Activated naive CD4-positive, alpha-beta T cell treated with anti-CD3 and anti-CD28 coated beads, Interleukin-2, amount 50 U/mL, for 72 hours (primary cell): ENCODE results near the gene SMCO1. TPM values are rescaled to one million over a fixed set of nuclear protein-coding genes. Genes with fewer than 3 reads are reported as not detected.
"Not testable (repeated sequence)": the region's sequence is repeated elsewhere in the genome, so short reads cannot be mapped to it uniquely, and the experiment has no call there.

Experiments
- ATAC-seq, 2 donors: fragments of 150-1000 bp; cut with Tn5 transposase; 2 replicates each; pipeline ENCODE4 v1.10.0; 2021; ENCODE audit warnings: mild to moderate bottlenecking in 2 of 2, moderate library complexity in 2 of 2
- DNase-seq, 2 donors: peaks; one replicate each; pipeline ENCODE4 v3.0.0; 2021 to 2022; ENCODE audit warnings: low spot score in 2 of 2
- H3K27ac Mint-ChIP-seq, 2 donors: one replicate each; pipeline ENCODE4 v1.8.0; 2022; ENCODE audit warnings: mild to moderate bottlenecking in 2 of 2, mixed read lengths in 2 of 2
- H3K36me3 Mint-ChIP-seq, 2 donors: one replicate each; pipeline ENCODE4 v1.8.0; 2022; ENCODE audit warnings: mixed read lengths in 2 of 2
- H3K9me3 Mint-ChIP-seq, 2 donors: one replicate each; pipeline ENCODE4 v1.8.0; 2022; ENCODE audit warnings: mixed read lengths in 2 of 2
- total RNA-seq, 2 donors: library from RNA; stranded (reverse); gene quantifications; one replicate each; pipeline ENCODE4 v1.2.3, GENCODE V29; 2022

The SMCO1 gene
- total RNA-seq = not detected

- peaks cover 22 to 35% of the 10 kb centered on the region in 2 donors for H3K36me3 Mint-ChIP-seq
- no peak for ATAC-seq
- no peak within 1 kb of the TSS for H3K27ac Mint-ChIP-seq
- no peak for DNase-seq
- H3K9me3 Mint-ChIP-seq = peaks cover 24 to 28% of the 10 kb centered on the region in 2 donors
Observed at GRCh38 chr3:196514913-196515621, at the start of gene SMCO1. SMCO1 (minus strand) TSS chr3:196515346; CDS start chr3:196515209, 137 bp downstream.

GRCh38 chr3:196563721-196564225, 48.6 kb upstream of the SMCO1 start:
- H3K9me3 Mint-ChIP-seq = no peaks in the 10 kb centered on the region
- H3K36me3 Mint-ChIP-seq = peaks cover 0 to 10% of the 10 kb centered on the region in 2 donors
- peak overlapping the region; percentile 40 to 67 for H3K27ac Mint-ChIP-seq
- ATAC-seq (no peak), DNase-seq (no peak)

GRCh38 chr3:196559826-196560225, 44.7 kb upstream of the SMCO1 start:
- H3K27ac Mint-ChIP-seq = peak overlapping the region in 1 of 2 donors; percentile 68
- H3K36me3 Mint-ChIP-seq = no peaks in the 10 kb centered on the region
- DNase-seq = no peak
- no peak for ATAC-seq
- H3K9me3 Mint-ChIP-seq = no peaks in the 10 kb centered on the region

GRCh38 chr3:196558476-196558875, 43.3 kb upstream of the SMCO1 start:
- H3K36me3 Mint-ChIP-seq = peaks cover 0 to 5% of the 10 kb centered on the region in 2 donors
- DNase-seq = no peak
- no peak overlapping the region for H3K27ac Mint-ChIP-seq
- H3K9me3 Mint-ChIP-seq = no peaks in the 10 kb centered on the region
- ATAC-seq = no peak

- Mint-ChIP-seq H3K9me3 (no peaks in the 10 kb centered on the region), H3K27ac (peak overlapping the region in 1 of 2 donors; percentile 59), H3K36me3 (peaks cover 0 to 5% of the 10 kb centered on the region in 2 donors)
- no peak for DNase-seq
- ATAC-seq = peak in 1 of 2 donors; percentile 28
Observed at GRCh38 chr3:196557236-196557635, 42.1 kb upstream of the SMCO1 start.

- Mint-ChIP-seq H3K36me3 (peaks cover 5% of the 10 kb centered on the region in 2 donors), H3K27ac (no peak overlapping the region), H3K9me3 (peaks cover 2% of the 10 kb centered on the region in 2 donors)
- ATAC-seq = no peak
- no peak for DNase-seq
Observed at GRCh38 chr3:196555295-196555694, 40.1 kb upstream of the SMCO1 start.

- H3K36me3 Mint-ChIP-seq = peaks cover 7 to 16% of the 10 kb centered on the region in 2 donors
- peaks cover 9 to 11% of the 10 kb centered on the region in 2 donors for H3K9me3 Mint-ChIP-seq
- H3K27ac Mint-ChIP-seq = no peak overlapping the region
- DNase-seq (no peak), ATAC-seq (no peak)
Observed at GRCh38 chr3:196554205-196554604, 39.1 kb upstream of the SMCO1 start.

GRCh38 chr3:196553551-196553950, 38.4 kb upstream of the SMCO1 start:
- no peak for ATAC-seq
- Mint-ChIP-seq H3K36me3 (peaks cover 9 to 19% of the 10 kb centered on the region in 2 donors), H3K27ac (no peak overlapping the region), H3K9me3 (peaks cover 9 to 12% of the 10 kb centered on the region in 2 donors)
- no peak for DNase-seq

GRCh38 chr3:196552253-196552652, 37.1 kb upstream of the SMCO1 start:
- Mint-ChIP-seq H3K27ac (no peak overlapping the region), H3K36me3 (peaks cover 9 to 26% of the 10 kb centered on the region in 2 donors), H3K9me3 (peaks cover 14 to 16% of the 10 kb centered on the region in 2 donors)
- no peak for ATAC-seq
- DNase-seq = no peak

GRCh38 chr3:196550172-196550571, 35.0 kb upstream of the SMCO1 start:
- ATAC-seq, H3K27ac Mint-ChIP-seq, DNase-seq: not testable (repeated sequence)
- H3K9me3 Mint-ChIP-seq = peaks cover 14 to 16% of the 10 kb centered on the region in 2 donors
- H3K36me3 Mint-ChIP-seq = peaks cover 9 to 26% of the 10 kb centered on the region in 2 donors

GRCh38 chr3:196549312-196549711, 34.2 kb upstream of the SMCO1 start:
- peaks cover 5 to 26% of the 10 kb centered on the region in 2 donors for H3K36me3 Mint-ChIP-seq
- ATAC-seq = not testable (repeated sequence)

GRCh38 chr3:196547067-196547466, 31.9 kb upstream of the SMCO1 start:
- ATAC-seq (no peak), DNase-seq (no peak)
- no peak overlapping the region for H3K27ac Mint-ChIP-seq
- H3K9me3 Mint-ChIP-seq = peaks cover 14 to 16% of the 10 kb centered on the region in 2 donors
- peaks cover 4 to 26% of the 10 kb centered on the region in 2 donors for H3K36me3 Mint-ChIP-seq

More at GRCh38 chr3:196549312-196549711, 34.2 kb upstream of the SMCO1 start:
- not testable (repeated sequence) for DNase-seq, H3K27ac Mint-ChIP-seq
- H3K9me3 Mint-ChIP-seq = peaks cover 14 to 16% of the 10 kb centered on the region in 2 donors

- H3K27ac Mint-ChIP-seq = no peak overlapping the region
- DNase-seq (no peak), ATAC-seq (no peak)
- H3K9me3 Mint-ChIP-seq = peaks cover 14 to 16% of the 10 kb centered on the region in 2 donors
- H3K36me3 Mint-ChIP-seq = peaks cover 4 to 26% of the 10 kb centered on the region in 2 donors
Observed at GRCh38 chr3:196546537-196546936, 31.4 kb upstream of the SMCO1 start.

- Mint-ChIP-seq H3K9me3 (peaks cover 5 to 8% of the 10 kb centered on the region in 2 donors), H3K36me3 (peaks cover 4 to 13% of the 10 kb centered on the region in 2 donors), H3K27ac (no peak overlapping the region)
- ATAC-seq (peak in 1 of 2 donors; percentile 46), DNase-seq (no peak)
Observed at GRCh38 chr3:196544491-196544992, 29.4 kb upstream of the SMCO1 start.

GRCh38 chr3:196541684-196542445, 26.7 kb upstream of the SMCO1 start:
- DNase-seq (no peak), ATAC-seq (no peak)
- no peak overlapping the region for H3K27ac Mint-ChIP-seq
- no peaks in the 10 kb centered on the region for H3K9me3 Mint-ChIP-seq
- no peaks in the 10 kb centered on the region for H3K36me3 Mint-ChIP-seq

GRCh38 chr3:196537319-196537984, 22.3 kb upstream of the SMCO1 start:
- Mint-ChIP-seq H3K36me3 (no peaks in the 10 kb centered on the region), H3K27ac (no peak overlapping the region), H3K9me3 (no peaks in the 10 kb centered on the region)
- DNase-seq (peak in 1 of 2 donors; percentile 75), ATAC-seq (peak in 1 of 2 donors; percentile 37)
